Muscle of leg (tissue), 11 donors: ENCODE measurements around the gene PON3. TPM values are rescaled to one million over a fixed set of nuclear protein-coding genes. Genes with fewer than 3 reads are reported as not detected.

Source experiments
- DNase-seq: peaks from one replicate; pipeline ENCODE4 v3.0.0; 2013
- H3K27ac ChIP-seq: one replicate; pipeline ENCODE4 v1.5.1; 2013; ENCODE audit warnings: mild to moderate bottlenecking, low read length, control low read depth
- H3K27me3 ChIP-seq: one replicate; pipeline ENCODE4 v1.6.1; 2013; ENCODE audit warnings: low read length; ENCODE audit not compliant: control insufficient read depth, insufficient read depth
- H3K36me3 ChIP-seq: one replicate; pipeline ENCODE4 v1.6.1; 2013; ENCODE audit warnings: low read length; ENCODE audit not compliant: control insufficient read depth, insufficient read depth
- H3K4me1 ChIP-seq: one replicate; pipeline ENCODE4 v1.6.1; 2013; ENCODE audit warnings: low read length; ENCODE audit not compliant: control insufficient read depth, insufficient read depth
- H3K4me3 ChIP-seq: one replicate; pipeline ENCODE4 v1.5.1; 2013; ENCODE audit warnings: low read length, control low read depth
- H3K9me3 ChIP-seq: replicated peaks from 2 replicates; pipeline ENCODE4 v1.6.1; 2013; ENCODE audit warnings: low read depth, low read length; ENCODE audit not compliant: control insufficient read depth
- WGBS: methylation state at CpG from one replicate; pipeline ENCODE4 v1.1.5; 2013; ENCODE audit warnings: missing lambda C conversion rate; ENCODE audit not compliant: insufficient coverage; 5-methylcytosine and 5-hydroxymethylcytosine counted together
- polyA plus RNA-seq, 8 donors: library from polyadenylated mRNA; unstranded; fragments of 120-200 nt; gene quantifications; one replicate each; pipeline versions ENCODE4 v1.2.1 to v1.2.3, GENCODE V29; 2013; ENCODE audit warnings: inconsistent platforms in 1 of 8, low replicate concordance in 1 of 8; ENCODE audit not compliant: insufficient read length in 8 of 8, insufficient read depth in 1 of 8
- total RNA-seq: library from RNA; stranded (reverse); fragments of 120-200 nt; gene quantifications from one replicate; pipeline ENCODE4 v1.2.4, GENCODE V29; 2013

The PON3 gene
- total and polyA plus RNA-seq, 9 donors, result 3.4 to 6.5 (median 5.0) TPM

- Histone ChIP-seq H3K4me1 (no peaks in the 10 kb centered on the region), H3K9me3 (no peaks in the 10 kb centered on the region), H3K36me3 (no peaks in the 10 kb centered on the region), H3K27ac (no peak within 1 kb of the TSS), H3K27me3 (no peaks in the 10 kb centered on the region), H3K4me3 (no peak within 1 kb of the TSS)
- no peak for DNase-seq
- WGBS, result 12% methylated on average over 16 of the region's 20 CpGs
Observed at GRCh38 chr7:95324431-95324830, 71.7 kb downstream of the PON3 start, which contains the start of gene PON1. PON1 (minus strand) TSS chr7:95324532; CDS start chr7:95324475, 57 bp downstream.

GRCh38 chr7:95323410-95324129 lies 72.6 kb downstream of the PON3 start:
- no peak for DNase-seq
- H3K4me1 ChIP-seq, result no peaks in the 10 kb centered on the region
- H3K4me3 ChIP-seq, result no peak overlapping the region
- H3K36me3 ChIP-seq, result no peaks in the 10 kb centered on the region
- H3K27me3 ChIP-seq, result no peaks in the 10 kb centered on the region
- whole genome bisulfite sequencing, result 70% methylated on average over 7 of the region's 9 CpGs
- H3K9me3 ChIP-seq, result no peaks in the 10 kb centered on the region
- no peak overlapping the region for H3K27ac ChIP-seq

- 78% methylated on average over 1 of the region's 2 CpGs for WGBS
- no peaks in the 10 kb centered on the region for H3K4me1 ChIP-seq
- H3K36me3 ChIP-seq, result no peaks in the 10 kb centered on the region
- no peak overlapping the region for H3K27ac ChIP-seq
- no peaks in the 10 kb centered on the region for H3K9me3 ChIP-seq
- H3K27me3 ChIP-seq, result no peaks in the 10 kb centered on the region
- no peak overlapping the region for H3K4me3 ChIP-seq
- DNase-seq, result no peak
Observed at GRCh38 chr7:95322854-95323253, 73.3 kb downstream of the PON3 start.

- 82% methylated on average over 7 of the region's 8 CpGs for WGBS
- no peak for DNase-seq
- Histone ChIP-seq H3K27me3 (no peaks in the 10 kb centered on the region), H3K27ac (no peak overlapping the region), H3K9me3 (no peaks in the 10 kb centered on the region), H3K36me3 (no peaks in the 10 kb centered on the region), H3K4me3 (no peak overlapping the region), H3K4me1 (no peaks in the 10 kb centered on the region)
Observed at GRCh38 chr7:95322396-95322795, 73.8 kb downstream of the PON3 start.

GRCh38 chr7:95321720-95322119 lies 74.5 kb downstream of the PON3 start:
- Histone ChIP-seq H3K4me1 (no peaks in the 10 kb centered on the region), H3K27ac (no peak overlapping the region), H3K27me3 (no peaks in the 10 kb centered on the region), H3K36me3 (no peaks in the 10 kb centered on the region), H3K4me3 (no peak overlapping the region), H3K9me3 (no peaks in the 10 kb centered on the region)
- no CpG with 5 or more reads among the region's 1 CpG for WGBS
- DNase-seq, result no peak

GRCh38 chr7:95320651-95321050 lies 75.5 kb downstream of the PON3 start:
- Histone ChIP-seq H3K4me3 (no peak overlapping the region), H3K4me1 (no peaks in the 10 kb centered on the region), H3K9me3 (no peaks in the 10 kb centered on the region), H3K27ac (no peak overlapping the region), H3K27me3 (no peaks in the 10 kb centered on the region), H3K36me3 (no peaks in the 10 kb centered on the region)
- 100% methylated on average over 1 of the region's 1 CpG for WGBS
- no peak for DNase-seq

- no peaks in the 10 kb centered on the region for H3K4me1 ChIP-seq
- H3K27ac ChIP-seq, result no peak overlapping the region
- WGBS, result no CpG with 5 or more reads among the region's 1 CpG
Observed at GRCh38 chr7:95319570-95319969, 76.6 kb downstream of the PON3 start.

GRCh38 chr7:95318501-95319100 lies 77.6 kb downstream of the PON3 start:
- no CpG with 5 or more reads among the region's 8 CpGs for WGBS

More at GRCh38 chr7:95319570-95319969, 76.6 kb downstream of the PON3 start:
- DNase-seq, result no peak
- Histone ChIP-seq H3K9me3 (no peaks in the 10 kb centered on the region), H3K36me3 (no peaks in the 10 kb centered on the region), H3K27me3 (no peaks in the 10 kb centered on the region), H3K4me3 (no peak overlapping the region)

GRCh38 chr7:95317966-95318365 lies 78.2 kb downstream of the PON3 start:
- DNase-seq, result no peak
- H3K27me3 ChIP-seq, result no peaks in the 10 kb centered on the region
- H3K4me3 ChIP-seq, result no peak overlapping the region
- WGBS, result no CpG with 5 or more reads among the region's 3 CpGs
- H3K27ac ChIP-seq, result no peak overlapping the region
- H3K36me3 ChIP-seq, result no peaks in the 10 kb centered on the region
- no peaks in the 10 kb centered on the region for H3K4me1 ChIP-seq
- H3K9me3 ChIP-seq, result no peaks in the 10 kb centered on the region

More at GRCh38 chr7:95318501-95319100, 77.6 kb downstream of the PON3 start:
- Histone ChIP-seq H3K36me3 (no peaks in the 10 kb centered on the region), H3K4me3 (no peak overlapping the region), H3K4me1 (no peaks in the 10 kb centered on the region), H3K27me3 (no peaks in the 10 kb centered on the region), H3K9me3 (no peaks in the 10 kb centered on the region), H3K27ac (no peak overlapping the region)
- DNase-seq, result no peak

GRCh38 chr7:95317546-95317945 lies 78.6 kb downstream of the PON3 start:
- Histone ChIP-seq H3K27me3 (no peaks in the 10 kb centered on the region), H3K27ac (no peak overlapping the region), H3K4me1 (no peaks in the 10 kb centered on the region), H3K36me3 (no peaks in the 10 kb centered on the region), H3K9me3 (no peaks in the 10 kb centered on the region), H3K4me3 (no peak overlapping the region)
- 50% methylated on average over 2 of the region's 2 CpGs for WGBS
- DNase-seq, result no peak
